GM19023 (cell line): Measurements from ENCODE around the gene ITFG1.
"Not testable (repeated sequence)": the region's sequence is repeated elsewhere in the genome, so short reads cannot be mapped to it uniquely, and the experiment has no call there.

ENCODE experiments used
- ATAC-seq: cut with Tn5 transposase; IDR thresholded peaks from one replicate; pipeline ENCODE4 v1.9.1; 2021; ENCODE audit warnings: mild to moderate bottlenecking, moderate library complexity; ENCODE audit not compliant: unreplicated experiment

The ITFG1 gene

DNA sequence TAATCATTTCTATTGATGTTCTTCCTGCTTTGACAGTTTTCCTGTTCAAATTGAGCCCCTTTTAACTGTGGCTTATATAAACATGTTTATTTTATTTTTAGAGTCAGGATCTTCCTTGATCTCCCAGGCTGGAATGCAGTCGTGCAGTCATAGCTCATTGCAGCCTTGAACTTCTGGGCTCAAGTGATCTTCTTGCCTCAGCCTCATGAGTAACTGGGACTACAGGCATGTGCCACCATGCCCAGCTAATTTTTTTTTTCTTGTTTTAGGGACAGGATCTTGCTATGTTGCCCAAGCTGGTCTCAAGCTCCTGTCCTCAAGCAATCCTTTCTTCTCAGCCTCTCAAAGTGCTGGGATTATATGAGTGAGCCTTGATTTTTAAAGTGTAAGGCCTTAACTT lies 14.9 kb upstream of the ITFG1 start:
- ATAC-seq, result no peak

DNA sequence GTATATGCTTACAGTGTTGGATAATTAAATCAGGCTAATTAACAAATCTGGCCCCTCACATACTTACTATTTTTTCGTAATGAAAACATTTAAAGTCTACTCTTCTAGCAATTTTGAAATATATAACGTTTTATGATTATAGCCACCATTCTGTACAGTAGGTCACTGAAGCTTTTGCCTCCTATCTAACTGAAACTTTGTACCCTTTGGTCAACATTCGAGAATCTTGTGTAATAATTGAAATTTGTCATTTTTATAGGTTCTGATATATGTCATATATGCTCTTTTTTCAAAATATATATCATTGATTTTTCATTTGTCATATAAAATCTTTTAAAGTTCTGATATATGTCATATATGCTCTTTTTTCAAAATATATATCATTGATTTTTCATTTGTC lies 12.9 kb upstream of the ITFG1 start:
- ATAC-seq, result no peak

DNA sequence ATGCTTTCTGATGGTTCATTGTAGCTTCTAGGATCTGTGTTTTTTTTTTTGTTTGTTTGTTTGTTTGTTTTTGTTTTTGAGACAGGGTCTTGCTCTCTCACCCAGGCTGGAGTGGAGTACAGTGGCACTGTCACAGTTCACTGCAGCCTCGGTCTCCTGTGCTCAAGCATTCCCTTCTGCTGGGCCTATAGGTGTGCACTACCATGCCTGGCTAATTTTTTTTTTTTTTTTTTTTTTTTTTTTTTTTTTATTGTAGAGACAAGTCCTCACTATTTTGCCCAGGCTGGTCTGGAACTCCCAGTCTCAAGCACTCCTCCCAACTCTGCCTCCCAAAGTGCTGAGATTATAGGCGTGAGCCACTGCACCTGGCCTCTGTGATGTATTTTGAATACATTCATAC lies 12.1 kb upstream of the ITFG1 start:
- not testable (repeated sequence) for ATAC-seq

DNA sequence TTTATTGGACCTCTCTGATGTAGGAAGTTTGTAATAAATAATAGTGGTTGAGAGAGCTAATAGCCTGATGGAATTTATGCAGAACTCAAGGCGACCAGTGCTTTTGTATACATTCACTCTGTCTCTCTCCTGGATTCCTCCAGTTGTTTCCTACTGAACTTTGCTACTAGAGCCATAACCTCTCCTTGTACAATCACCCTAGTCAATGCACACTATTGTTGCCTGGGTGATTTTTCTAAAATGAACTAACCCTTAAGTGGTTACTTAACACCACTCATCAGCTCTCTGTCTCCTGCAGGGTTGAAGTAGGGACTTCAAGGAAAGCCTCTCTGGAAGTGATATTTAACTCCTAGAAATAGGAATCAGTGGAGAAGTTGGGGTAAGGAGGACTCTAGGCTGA lies 9.9 kb upstream of the ITFG1 start:
- no peak for ATAC-seq

DNA sequence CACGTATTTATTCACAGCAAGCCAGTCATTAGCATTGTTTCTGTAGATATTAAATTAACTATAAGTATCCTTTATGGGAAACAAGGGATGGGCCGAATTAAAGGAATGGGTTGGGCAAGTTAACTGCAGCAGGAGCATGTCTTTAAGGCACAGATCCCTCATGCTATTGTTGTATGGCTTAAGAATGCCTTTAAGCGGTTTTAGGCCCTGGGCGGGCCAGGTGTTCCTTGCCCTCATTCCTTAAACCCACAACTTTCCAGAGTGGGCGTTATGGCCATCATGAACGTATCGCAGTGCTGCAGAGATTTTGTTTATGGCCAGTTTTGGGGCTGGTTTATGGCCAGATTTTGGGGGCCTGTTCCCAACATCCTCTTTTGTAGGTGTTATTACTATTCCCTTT lies 9.3 kb upstream of the ITFG1 start:
- ATAC-seq, result no peak

DNA sequence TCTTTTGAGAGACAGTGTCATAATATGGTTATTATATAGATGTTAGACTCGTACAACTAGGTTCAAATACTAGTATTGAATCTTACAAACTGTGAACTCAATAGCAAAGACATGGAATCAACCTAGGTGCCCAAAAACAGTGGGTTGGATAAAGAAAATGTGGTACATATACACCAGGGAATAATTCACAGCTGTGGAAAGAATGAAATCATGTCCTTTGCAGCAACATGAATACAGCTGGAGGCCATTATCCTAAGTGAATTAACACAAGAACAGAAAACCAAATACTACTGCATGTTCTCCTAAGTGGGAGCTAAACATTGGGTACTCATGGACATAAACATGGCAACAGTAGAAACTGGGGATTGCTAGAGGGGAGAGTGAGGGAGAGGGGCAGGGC lies 8.4 kb upstream of the ITFG1 start:
- ATAC-seq, result no peak

DNA sequence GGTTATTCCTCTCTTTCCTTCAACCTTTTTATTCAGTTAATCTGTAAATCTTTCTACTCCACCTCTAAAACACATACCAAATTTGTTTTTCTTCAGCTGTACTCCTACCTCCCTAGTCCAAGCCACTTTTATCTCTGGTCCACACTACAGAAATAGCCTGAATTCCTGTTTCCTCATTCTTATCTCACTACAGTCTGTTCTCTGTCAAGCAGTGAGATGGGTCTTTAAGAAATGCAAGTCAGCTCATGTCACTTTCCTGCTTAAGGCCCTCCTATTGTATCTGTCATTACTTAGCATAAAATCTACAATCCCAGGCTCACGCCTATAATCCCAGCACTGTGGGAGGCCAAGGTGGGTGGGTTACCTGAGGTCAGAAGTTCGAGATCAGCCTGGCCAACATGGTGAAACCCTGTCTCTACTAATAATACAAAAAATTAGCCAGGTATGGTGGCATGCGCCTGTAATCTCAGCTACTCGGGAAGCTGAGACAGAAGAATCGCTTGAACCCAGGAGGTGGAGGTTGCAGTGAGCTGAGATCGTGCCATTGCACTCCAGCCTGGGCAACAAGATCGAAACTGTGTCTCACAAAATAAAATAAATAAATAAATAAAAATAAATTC lies 7.3 kb upstream of the ITFG1 start:
- not testable (repeated sequence) for ATAC-seq

DNA sequence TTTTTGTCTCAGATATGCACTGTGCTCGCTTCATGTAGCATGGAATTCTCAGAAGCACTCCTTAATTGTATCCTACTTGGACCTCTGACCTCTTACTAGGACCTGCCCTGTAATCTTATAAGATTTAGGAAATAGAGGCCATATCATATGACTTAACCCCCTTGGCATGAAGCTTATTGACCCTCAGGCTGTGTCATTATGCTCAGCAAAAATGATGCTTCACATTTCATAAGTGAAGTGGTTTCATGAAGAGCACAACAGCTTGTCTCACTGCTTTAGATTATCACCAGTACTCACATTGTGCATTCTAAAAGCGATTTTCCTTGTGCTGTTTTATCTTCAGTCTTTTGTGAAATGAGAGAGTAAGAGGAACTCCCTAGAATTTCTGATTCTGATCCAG lies 6.6 kb upstream of the ITFG1 start:
- no peak for ATAC-seq

DNA sequence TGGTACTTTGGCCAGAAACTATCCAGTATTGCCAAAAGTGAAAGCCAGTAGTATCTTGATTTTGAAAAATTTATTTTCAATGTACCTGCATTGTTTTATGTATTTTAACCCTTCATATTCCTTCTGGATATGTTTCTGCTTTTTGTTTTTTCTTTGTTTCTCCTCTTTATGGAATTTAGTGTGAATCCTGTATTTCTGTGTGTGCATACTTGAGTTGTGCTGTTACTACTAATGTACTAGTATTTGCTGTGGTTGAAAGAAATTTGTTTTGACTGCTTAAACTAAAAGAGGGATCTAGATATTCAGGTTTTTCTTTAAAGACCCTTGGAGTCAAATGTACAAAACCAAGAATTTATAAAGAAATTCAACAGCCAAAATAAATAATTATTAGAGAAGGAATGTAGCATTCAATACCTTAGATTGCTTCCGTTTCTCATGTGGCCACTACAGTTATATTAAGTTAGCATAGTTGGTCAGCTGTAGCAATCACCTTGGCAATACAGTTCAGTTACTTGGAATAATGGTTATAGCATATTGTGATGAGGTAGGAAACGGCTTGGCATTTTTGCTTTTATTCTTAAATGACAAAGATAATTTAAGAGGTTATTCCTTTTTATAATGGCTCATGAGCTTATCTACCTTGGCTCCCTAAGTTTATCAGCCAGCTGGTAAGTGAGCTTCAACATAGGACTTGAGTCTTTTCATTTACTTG lies 5.2 kb upstream of the ITFG1 start:
- no peak for ATAC-seq

DNA sequence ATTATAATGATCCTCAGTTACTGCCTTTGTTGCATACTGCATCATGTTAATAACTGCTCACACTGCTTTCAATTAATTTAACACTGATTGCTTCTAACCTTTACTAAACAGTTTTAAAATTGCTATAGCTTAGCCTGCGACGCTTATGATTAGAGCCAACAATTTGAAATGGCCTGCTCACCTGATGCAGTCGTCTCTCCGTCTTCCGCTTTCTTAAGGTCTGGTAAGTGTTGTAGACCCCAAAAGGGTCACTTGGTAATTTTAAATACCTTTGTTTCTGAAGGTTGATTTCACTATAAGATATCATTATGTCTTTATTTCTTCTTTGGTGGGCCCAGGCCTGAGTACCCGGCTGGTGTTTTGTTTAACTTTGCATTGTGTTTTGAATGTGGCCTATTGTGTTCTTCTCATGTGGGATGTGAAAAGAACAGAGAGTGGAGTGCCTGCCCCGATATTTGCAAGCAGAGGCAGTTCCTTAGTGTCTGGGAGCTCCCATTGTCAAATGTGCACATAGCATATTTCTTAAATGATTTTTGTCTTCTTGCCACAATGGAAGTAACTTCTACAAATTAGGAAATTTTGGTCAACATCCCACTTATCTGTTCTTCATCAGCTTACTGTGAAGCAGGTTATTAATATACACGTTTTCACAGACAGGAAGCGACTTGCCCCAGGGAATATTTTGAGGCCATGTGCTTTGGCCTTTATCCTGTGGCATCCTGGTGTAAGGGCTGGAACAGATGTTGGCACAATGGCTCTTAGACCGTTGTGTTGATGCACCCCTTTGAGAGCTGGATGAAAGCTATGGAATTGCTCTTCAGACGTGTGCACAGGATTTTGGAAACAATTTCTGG lies 3.1 kb upstream of the ITFG1 start:
- no peak for ATAC-seq

DNA sequence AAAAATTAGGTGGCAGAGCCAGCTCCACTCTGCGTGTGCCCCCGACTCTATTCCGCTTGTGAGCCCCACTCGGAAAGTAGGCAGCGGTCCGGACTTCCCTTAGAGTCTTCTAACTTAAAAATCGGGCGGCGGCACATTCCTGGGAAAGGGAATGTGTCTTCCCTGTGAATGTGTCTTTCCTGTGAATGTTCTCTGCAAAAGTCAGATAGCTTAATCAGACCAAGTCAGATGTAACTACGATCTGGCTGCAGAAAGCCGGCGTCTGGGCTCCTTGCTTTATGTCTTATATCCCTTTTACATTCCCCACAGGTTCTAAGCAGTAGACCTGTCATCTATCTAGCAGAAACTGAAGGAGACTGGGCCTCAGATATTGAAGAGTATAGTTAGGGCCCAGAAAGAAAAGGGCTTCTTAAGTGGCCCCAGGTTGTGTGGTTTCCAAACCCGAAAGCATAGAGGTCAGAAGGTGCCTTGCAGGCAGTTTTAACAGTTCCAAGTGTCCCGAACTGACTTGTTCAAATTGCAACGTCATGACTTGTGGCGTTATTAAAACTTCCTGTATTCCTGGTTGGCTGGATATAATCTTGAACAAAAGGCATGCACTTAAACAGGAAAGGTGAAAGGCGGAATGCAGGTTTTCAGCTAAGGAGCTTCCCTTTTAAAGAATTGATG lies 869 bp upstream of the ITFG1 start:
- ATAC-seq, result peak; percentile 31

DNA sequence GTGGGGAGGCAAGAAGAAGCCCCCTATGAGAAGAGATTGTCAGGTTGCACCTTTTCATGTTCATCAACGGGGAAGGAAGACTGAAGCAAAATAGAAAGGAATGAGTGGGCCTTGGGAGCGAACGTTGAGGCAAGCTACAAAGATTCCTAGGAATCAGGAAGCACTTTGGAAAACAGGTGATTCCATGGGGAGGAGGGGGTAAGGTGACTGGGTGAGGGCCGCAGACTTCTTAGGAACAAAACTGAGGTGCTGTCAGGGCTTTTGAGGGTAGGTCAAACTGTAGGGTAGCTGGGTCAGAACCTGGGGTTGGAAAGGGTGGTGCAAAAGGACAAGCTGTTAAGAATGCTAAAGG lies 528 bp downstream of the ITFG1 start:
- ATAC-seq, result peak; percentile 3

DNA sequence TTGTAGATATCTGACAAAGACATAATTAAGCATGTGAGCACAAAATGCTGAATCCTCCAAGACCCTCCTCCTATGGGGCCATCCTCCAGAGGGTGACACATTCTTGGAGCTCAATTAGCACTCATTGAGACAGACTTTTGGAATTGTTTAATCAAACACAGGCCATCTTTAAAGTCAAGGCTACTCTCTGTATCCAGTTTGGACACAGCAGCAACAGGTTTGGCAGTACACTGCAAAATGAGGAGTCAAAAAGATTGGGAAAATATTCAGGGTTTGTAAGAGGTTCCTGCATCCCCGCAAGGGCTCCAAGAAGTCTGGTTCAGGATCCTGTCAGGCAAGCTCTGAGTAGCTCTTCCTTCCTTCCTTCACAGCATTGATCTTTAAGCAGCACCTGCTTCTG lies 1.3 kb downstream of the ITFG1 start:
- ATAC-seq, result no peak

DNA sequence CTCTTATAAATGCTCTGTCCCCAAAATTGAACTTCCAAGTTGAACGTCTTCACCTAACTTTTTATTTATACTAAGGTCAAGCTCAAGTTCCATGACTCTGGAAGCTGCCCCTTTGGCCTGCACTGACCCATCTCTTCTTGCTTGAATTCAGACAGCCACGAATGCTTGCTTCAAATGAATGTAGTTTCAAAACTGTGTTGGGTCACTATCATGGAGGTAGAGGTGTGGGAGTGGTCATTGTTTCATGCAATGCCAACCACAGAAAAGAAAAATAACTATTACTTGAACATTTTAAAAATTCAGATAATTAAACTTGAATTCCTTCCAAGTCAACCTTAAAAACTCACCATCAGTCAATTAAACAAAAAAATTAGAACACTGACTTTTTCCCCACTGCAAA lies 2.5 kb downstream of the ITFG1 start:
- ATAC-seq, result no peak

DNA sequence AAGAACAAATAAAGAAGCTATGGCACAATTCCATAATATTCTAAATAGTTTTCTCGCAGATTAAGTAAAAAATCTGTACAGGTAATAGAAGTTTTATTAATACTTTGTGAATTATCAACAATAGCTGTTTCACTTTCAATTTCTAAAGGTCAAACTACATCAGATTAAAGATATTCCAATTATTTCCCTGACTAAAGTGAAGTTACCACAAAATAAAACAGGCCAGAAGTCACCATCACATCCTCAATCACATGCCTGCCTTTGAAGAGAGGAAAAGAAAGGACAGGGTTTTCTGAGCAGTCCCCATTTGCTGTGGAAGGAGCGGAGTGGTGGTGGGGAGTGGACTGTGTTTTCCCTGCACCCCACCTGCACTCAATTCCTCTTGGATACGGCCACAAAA lies 11.1 kb downstream of the ITFG1 start:
- ATAC-seq, result no peak

DNA sequence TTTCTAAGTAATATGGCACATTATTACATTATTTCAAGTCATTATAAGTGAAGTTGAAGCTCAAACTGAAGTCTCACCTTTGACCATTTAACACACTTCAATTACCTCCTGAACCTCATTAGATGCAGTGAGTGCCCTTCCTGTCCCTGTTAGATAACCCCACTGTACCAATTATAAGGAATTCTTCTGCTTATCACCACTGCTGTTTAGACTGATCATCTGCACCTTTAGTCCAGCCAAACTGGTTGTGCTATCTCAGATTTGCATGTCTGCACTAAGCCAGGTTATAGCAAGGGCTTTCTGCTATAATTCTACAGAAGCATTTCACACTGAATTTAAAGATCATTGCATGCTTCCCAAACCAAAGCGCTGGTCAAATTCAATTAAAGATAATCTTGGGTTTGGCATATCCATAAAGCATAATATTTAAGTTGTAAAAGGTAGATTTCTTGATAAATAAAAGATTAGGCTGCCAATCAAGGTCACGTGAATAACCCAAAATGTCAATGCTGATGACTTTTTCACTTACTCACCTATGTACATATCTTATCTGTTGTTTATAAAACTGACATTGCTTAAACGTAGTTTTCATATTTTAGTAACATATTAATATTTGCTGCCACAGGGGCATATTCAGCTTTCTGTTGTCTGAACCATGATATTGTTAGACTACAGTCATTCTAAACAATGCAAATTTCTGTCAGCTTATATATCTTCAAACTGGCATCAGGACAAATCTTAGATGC lies 11.9 kb downstream of the ITFG1 start:
- no peak for ATAC-seq

DNA sequence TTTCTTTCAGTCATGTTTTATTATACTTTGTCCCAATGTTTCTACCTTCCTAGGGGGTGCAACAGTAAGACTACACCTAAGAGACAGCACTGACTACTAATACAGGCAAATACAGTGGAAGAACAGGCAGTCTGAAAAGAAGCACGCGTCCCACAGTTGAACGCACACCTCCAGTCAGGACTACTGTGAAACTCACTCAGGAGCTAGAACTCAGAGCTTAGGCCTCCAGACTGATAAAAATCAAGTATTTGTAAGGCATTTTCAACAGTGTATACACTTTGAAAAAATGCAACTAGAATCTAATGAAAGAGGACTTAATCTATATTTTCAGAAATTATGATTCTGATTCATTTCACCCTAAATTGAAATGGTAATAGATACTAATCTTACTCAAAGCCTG lies 14.4 kb downstream of the ITFG1 start:
- ATAC-seq, result no peak

DNA sequence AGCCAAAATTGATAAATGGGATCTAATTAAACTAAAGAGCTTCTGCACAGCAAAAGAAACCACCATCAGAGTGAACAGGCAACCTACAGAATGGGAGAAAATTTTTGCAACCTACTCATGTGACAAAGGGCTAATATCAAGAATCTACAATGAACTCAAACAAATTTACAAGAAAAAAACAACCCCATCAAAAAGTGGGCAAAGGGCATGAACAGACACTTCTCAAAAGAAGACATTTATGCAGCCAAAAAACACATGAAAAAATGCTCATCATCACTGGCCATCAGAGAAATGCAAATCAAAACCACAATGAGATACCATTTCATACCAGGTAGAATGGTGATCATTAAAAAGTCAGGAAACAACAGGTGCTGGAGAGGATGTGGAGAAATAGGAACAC lies 18.0 kb downstream of the ITFG1 start:
- ATAC-seq, result not testable (repeated sequence)

DNA sequence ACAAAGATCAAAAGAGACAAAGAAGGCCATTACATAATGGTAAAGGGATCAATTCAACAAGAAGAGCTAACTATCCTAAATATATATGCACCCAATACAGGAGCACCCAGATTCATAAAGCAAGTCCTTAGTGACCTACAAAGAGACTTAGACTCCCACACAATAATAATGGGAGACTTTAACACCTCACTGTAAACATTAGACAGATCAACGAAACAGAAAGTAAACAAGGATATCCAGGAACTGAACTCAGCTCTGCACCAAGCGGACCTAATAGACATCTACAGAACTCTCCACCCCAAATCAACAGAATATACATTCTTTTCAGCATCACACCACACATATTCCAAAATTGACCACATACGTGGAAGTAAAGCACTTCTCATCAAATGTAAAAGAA lies 20.8 kb downstream of the ITFG1 start:
- ATAC-seq, result not testable (repeated sequence)

DNA sequence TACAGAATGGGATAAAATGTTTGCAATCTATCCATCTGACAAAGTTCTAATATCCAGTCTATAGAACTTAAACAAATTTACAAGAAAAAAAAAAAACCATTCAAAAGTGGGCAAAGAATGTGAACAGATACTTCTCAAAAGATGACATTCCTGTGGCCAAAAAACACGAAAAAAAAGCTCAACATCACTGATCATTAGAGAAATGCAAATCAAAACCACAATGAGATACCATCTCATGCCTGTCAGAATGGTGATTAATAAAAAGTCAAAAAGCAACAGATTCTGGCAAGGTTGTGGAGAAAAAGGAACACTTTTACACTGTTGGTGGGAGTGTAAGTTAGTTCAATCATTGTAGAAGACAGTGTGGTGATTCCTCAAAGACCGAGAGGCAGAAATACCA lies 26.6 kb downstream of the ITFG1 start:
- not testable (repeated sequence) for ATAC-seq

DNA sequence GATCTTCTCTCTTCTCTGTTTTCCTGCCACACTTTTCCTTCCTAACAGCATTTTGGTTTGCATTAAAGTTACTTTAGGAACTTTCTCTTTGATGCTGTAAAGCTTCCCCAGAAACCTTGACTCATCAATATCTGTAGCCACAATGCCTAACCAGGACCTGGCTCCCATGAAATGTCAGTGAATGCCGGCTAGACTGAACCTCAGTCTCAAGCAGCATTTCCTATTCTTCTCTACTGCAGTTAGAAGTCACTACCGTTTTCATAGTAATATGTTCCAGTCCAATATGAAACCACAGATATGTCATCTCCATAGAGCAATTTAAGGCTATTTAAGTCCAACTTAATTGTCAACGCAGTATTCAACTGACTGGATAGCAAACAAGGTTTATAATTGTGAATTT lies 28.9 kb downstream of the ITFG1 start:
- no peak for ATAC-seq
